GM19023 (cell line): ENCODE measurements around the gene GIT2.
"Not testable (repeated sequence)": the region's sequence is repeated elsewhere in the genome, so short reads cannot be mapped to it uniquely, and the experiment has no call there.

Experiments used
- ATAC-seq: cut with Tn5 transposase; IDR thresholded peaks from one replicate; pipeline ENCODE4 v1.9.1; 2021; ENCODE audit warnings: mild to moderate bottlenecking, moderate library complexity; ENCODE audit not compliant: unreplicated experiment

GIT2 gene

DNA sequence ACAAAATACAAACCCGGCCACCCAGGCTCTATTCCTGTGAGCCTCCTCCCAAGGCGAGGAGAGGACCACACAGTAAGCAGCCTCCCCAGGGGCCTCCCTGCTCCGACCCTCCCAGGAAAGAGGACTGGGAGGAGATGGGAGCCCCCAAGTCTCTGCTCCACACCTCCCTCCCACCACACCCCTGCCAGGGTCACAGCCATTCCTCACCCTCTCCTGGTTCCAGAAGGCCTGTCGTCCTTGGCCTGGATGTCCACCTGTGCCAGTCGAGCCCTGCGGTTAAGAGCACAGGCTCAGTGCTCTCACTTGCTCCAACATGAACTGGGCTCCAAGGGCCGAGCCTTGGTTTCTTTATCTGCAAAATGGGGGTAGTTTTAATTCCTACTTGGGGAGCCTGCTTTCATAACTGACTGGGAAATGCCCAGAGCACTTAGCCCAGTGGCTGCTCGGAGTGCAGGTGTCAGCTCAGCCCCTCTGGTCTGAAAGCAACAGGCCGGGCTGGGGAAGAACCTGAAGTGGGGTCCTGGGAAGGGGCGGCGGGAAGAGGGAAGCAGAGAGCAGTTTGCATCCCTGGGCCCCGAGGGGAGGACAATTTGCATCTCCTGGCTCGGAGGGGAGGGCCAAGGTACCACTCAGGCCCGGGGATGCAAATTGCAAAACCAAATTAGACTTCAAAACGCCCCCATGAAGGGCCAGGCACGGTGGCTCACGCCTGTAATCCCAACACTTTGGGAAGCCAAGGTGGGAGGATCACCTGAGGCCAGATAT is 72.5 kb downstream of the GIT2 start:
- no peak for ATAC-seq

DNA sequence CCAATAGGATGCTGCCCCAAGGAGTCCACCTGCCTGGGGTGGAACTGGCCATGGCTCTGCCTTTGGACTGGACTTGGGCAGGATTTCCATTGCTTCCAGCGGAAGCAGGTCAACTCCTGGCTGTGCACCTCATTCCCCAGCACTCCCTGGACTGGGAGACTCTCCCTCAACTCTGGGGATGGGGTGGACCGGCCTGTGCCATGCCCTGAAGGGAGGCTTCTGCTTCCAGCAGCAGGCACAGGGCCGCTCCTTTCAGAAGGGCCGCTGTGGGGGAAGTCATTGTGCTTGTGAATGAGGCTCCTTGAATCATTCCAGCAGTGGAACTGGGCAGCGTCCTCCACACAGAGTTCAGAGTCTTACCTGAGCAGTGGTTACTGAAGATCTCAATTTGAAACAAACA is 73.1 kb downstream of the GIT2 start:
- no peak for ATAC-seq

DNA sequence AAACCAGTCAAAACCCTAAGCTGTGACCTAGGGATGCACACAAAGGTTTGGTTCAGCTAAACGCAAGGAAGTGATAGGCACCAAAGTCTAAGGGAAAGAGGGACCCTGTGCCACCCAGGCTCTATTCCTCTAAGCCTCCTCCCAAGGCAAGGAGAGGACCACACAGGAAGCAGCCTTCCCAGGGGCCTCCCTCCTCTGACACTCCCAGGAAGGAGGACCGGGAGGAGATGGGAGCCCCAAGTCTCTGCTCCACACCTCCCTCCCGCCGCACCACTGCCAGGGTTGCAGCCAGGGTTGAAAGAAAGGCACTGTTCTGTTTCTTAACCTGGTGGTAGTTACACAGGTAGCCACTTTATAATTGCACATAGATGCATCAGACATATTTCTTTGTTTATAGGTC is 74.2 kb downstream of the GIT2 start:
- no peak for ATAC-seq

DNA sequence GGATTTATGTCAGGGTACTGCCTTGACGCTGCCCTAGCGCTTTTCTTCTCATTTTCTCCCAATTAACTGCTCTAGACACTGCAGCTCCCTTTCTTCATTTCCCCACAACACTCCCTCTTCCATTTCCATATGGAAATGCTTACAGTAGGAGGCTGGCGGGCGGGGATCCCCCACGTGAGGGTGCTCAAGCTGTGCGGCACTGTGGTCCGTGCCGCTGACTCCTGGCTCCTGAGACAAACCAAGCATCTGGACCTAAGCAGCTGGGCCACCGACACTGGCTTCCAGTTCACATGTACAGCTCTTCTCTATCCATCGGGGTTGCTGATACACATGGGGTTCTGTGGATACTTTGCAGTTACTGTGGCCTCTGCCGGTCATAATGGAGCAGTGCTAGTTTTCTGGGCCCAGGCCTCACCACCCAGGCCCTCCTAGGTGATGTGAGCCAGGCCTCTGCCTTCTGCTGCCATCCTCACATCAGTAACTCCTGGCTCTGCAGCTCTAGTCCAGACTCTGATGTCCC is 75.8 kb downstream of the GIT2 start:
- ATAC-seq: no peak

GRCh38 chr12:109919456-109919855 is 76.7 kb downstream of the GIT2 start:
- ATAC-seq: no peak

DNA sequence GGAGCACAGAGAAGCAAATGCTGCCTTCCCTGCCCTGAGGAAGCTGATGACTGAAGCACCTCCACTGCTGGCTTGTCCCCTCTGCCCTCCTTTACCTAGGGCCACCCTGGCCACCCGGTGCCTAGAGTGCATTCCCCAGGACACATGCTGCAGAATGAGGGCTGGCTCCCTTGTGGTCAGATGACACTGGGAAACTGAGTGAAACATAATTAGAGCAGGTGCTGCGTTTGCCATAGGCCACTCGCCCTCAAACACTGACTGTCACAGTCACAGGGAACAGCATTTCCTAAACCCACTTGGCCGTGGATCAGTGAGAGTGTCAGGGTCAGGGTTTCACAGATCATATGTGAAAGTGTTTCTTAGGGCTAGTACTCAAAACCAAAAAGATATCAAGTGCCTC is 80.1 kb downstream of the GIT2 start:
- ATAC-seq: no peak

DNA sequence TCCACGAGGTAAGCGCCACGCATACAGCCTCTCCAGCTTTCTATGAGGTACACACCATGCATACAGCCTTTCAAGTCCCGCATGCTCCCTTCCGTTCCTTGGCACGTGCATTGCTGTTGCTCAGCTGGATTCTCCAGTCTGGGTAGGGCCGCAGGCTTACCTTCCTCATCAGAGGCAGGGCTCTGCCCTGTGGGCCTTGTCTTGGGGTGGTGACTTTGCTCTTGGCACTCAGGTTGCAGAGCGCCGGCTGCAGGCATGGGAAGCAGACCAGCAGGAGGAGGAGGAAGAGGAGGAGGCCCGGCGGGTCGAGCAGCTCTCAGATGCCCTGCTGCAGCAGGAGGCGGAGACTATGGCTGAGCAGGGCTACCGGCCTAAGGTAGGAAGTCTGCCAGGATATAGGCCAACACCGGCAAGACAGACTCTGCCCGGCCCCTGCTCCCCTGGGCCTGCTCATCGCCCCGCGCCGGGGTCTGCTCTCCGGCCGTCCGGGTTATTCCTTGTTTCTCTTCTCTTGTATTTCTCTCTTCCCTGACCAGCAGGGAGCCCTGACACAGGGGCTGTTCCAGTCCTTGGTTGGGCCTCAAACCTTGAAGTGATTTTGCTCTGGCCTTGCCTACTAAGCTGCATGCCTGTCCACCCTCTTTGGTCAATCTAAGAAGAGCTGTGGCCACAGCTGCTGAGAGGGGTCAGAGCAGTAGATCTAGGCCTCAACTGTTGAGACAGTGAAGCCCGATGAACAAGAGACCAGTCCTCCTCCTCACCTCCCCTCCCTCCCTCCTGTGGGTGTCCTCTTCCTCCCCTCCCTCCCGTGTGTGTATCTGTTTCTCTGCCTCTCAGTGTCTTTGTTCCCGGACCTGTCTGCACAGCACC is 80.8 kb downstream of the GIT2 start:
- no peak for ATAC-seq

GRCh38 chr12:109914461-109914860 is 81.7 kb downstream of the GIT2 start:
- no peak for ATAC-seq

- no peak for ATAC-seq
These were observed 83.3 kb downstream of the GIT2 start for GRCh38 chr12:109912855-109913321.

- ATAC-seq: no peak
These were observed 85.2 kb downstream of the GIT2 start for GRCh38 chr12:109910969-109911348.

GRCh38 chr12:109910254-109910968 is 85.8 kb downstream of the GIT2 start:
- no peak for ATAC-seq

GRCh38 chr12:109905301-109905700 is 90.9 kb downstream of the GIT2 start:
- ATAC-seq: no peak

DNA sequence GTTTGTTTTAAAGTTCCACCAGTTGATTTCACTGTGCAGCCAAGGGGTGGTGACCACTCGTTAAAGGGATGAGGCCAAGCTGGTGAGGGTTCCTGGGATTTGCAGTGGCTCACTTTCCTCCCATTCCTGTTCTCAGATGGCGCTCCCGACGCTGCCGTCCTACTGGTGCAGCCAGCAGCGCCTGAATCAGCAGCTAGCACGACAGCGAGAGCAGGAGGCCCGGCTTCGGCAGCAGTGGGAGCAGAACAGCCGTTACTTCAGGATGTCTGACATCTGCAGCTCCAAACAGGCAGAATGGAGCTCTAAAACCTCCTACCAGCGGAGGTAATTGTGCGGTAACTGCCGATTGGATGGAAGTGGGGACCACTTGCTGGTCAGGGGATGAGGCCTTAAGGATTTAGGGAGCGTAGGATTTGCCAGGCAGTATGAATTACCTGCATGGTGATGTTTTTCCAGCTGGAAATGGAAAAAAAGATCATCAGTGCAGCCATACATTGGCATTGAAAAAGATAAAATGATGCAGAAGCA is 93.2 kb downstream of the GIT2 start:
- ATAC-seq: no peak

- ATAC-seq: no peak
These were observed 95.2 kb downstream of the GIT2 start for GRCh38 chr12:109900752-109901580.

- peak; percentile 70 for ATAC-seq
These were observed 96.1 kb downstream of the GIT2 start, which contains the start of gene TCHP for GRCh38 chr12:109899783-109900751. TCHP (plus strand) TSS chr12:109900274; CDS start chr12:109903027, 2,753 bp downstream.

GRCh38 chr12:109899345-109899744 is 96.8 kb downstream of the GIT2 start:
- ATAC-seq: not testable (repeated sequence)

- no peak for ATAC-seq
These were observed 99.1 kb downstream of the GIT2 start for GRCh38 chr12:109897029-109897428.

- no peak for ATAC-seq
These were observed 100.0 kb downstream of the GIT2 start for GRCh38 chr12:109896188-109896587.

GRCh38 chr12:109894939-109895338 is 101.2 kb downstream of the GIT2 start:
- no peak for ATAC-seq
